Fibroblast of the aortic adventitia (primary cell): ENCODE results near the gene YIPF6. TPM values are rescaled to one million over a fixed set of nuclear protein-coding genes. Genes with fewer than 3 reads are reported as not detected.

ENCODE experiments used
- DNase-seq: peaks from one replicate; pipeline ENCODE4 v3.0.0-alpha.2; 2010; ENCODE audit warnings: low read depth
- H3K4me3 ChIP-seq: 2 replicates; pipeline ENCODE4 v1.5.1; 2011; ENCODE audit warnings: low read depth, mild to moderate bottlenecking, control low read depth, low read length, moderate library complexity
- CTCF ChIP-seq: IDR thresholded peaks from 2 replicates; pipeline ENCODE4 v1.5.1; 2011; ENCODE audit warnings: mild to moderate bottlenecking, low read length, control low read depth, inconsistent platforms; ENCODE audit not compliant: insufficient read depth
- small RNA-seq: library from RNA; depleted of rRNA; stranded (forward); fragments of <200 nt; gene quantifications from one replicate; pipeline ENCODE3, GENCODE V24; 2012
- total RNA-seq: library from RNA; depleted of rRNA; stranded (reverse); fragments of >200 nt; gene quantifications from 2 replicates; pipeline ENCODE4 v1.2.3, GENCODE V29; 2012; ENCODE audit warnings: low replicate concordance

The YIPF6 gene
- total RNA-seq, 1 donor = 31.7 TPM

DNA sequence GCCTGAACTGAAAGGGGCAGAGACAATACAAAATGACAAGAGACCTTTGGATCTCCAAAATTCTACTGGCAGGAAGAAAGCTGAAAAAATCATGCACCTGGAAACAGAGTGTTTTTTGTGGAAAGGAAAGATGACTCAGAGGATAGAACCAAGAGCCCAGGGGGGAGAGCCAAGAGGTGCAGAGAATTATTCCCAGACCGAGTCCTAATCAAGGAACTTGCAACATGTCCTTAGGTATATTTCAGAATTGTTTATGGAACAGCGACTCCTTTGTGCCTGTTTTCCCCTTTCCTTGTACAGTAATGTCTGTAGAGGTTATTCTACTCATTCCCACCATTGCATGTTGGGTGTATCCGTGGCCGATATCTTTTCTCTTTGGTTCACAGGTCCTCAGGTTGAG lies 71.7 kb downstream of the YIPF6 start:
- TF ChIP-seq CTCF = no peak
- DNase-seq = no peak
- H3K4me3 ChIP-seq = no peak overlapping the region

- TF ChIP-seq CTCF = no peak
- DNase-seq = no peak
- H3K4me3 ChIP-seq = no peak overlapping the region
Observed at GRCh38 chrX:68571292-68571609, 72.4 kb downstream of the YIPF6 start.

GRCh38 chrX:68571610-68572311 lies 72.9 kb downstream of the YIPF6 start:
- TF ChIP-seq CTCF = no peak
- DNase-seq = peak; percentile 76
- no peak overlapping the region for H3K4me3 ChIP-seq

DNA sequence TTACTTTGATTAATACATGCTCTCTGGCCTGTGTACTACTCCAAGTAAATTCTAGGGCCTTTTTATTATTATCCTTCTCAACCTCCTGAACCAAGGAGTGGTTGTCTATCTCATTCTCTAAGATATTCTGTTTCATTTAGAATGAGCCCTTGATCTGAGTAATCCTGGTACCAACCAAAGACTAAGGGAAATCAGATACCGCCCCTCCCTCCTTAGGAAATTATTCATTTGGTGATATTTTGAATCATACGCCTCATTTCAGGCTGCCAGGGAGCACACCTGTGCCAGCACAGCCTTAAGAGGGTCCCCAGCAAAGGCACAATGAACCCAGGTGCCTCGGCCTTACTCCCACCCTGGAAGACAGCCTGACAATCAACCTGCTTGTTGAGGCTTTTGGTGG lies 75.4 kb downstream of the YIPF6 start:
- no peak for DNase-seq
- TF ChIP-seq CTCF = no peak
- no peak overlapping the region for H3K4me3 ChIP-seq

GRCh38 chrX:68579810-68580209 lies 81.0 kb downstream of the YIPF6 start:
- no peak for TF ChIP-seq CTCF
- no peak overlapping the region for H3K4me3 ChIP-seq
- no peak for DNase-seq

DNA sequence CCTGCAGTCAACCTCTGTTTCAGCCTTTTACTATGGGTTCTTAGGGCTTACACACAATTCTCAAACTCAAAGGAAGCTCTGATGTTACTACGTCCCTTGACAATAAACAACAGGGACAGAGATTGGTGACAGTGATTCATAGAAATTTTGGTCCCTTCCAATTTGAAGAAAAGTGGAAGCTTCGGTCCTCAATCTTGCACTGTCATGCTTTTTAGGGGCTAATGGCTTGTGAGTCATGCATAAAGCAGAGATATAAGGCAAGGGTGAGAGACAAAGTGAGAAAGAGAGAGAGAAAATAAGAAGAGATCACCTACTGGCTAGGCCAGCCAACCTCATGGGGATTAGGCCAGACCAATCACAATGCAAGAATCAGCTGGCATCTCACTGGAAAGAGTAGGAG lies 85.4 kb downstream of the YIPF6 start:
- H3K4me3 ChIP-seq = no peak overlapping the region
- no peak for DNase-seq
- TF ChIP-seq CTCF = no peak

Small RNA genes lying within 50 kb of the gene (small RNA-seq; reads per million reads assigned to genes)
- gene RNU6-245P = not detected

Other genes with a start within 250 kb of the YIPF6 start
- gene OPHN1, start 65.6 kb upstream of the YIPF6 start, total RNA-seq = 5.6 and 9.4 TPM in 2 replicates
- 1.1 and 2.9 TPM in 2 replicates for gene STARD8, start 148.6 kb downstream of the YIPF6 start, total RNA-seq